OCI-LY1 (cell line): ENCODE measurements around the gene ZBTB45.

Experiments
- EZH2 ChIP-seq: fragments of 200-600 bp; sonication (generic), shearing (Covaris generic); IDR thresholded peaks from 2 replicates; pipeline ENCODE4 v1.8.0; 2017; ENCODE audit warnings: borderline replicate concordance, mixed run types, mild to moderate bottlenecking, antibody characterized with exemption, low read length, moderate library complexity, mixed read lengths
- TF ChIP-seq, protein P1 (sequence below): fragments of 200-600 bp; sonication (generic), shearing (Covaris generic); IDR thresholded peaks from 2 replicates; pipeline ENCODE4 v1.5.1; 2017; ENCODE audit warnings: mild to moderate bottlenecking, antibody characterized with exemption, low read length, moderate library complexity, mixed read lengths

GRCh38 chr19:58480831-58481230 is 38.8 kb downstream of the ZBTB45 start:
- TF ChIP-seq, protein P1, sequence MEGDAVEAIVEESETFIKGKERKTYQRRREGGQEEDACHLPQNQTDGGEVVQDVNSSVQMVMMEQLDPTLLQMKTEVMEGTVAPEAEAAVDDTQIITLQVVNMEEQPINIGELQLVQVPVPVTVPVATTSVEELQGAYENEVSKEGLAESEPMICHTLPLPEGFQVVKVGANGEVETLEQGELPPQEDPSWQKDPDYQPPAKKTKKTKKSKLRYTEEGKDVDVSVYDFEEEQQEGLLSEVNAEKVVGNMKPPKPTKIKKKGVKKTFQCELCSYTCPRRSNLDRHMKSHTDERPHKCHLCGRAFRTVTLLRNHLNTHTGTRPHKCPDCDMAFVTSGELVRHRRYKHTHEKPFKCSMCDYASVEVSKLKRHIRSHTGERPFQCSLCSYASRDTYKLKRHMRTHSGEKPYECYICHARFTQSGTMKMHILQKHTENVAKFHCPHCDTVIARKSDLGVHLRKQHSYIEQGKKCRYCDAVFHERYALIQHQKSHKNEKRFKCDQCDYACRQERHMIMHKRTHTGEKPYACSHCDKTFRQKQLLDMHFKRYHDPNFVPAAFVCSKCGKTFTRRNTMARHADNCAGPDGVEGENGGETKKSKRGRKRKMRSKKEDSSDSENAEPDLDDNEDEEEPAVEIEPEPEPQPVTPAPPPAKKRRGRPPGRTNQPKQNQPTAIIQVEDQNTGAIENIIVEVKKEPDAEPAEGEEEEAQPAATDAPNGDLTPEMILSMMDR = no peak
- no peak for TF ChIP-seq EZH2
